Astrocyte of the hippocampus (primary cell): Measurements from ENCODE around the gene PROKR2.

Experiments used
- DNase-seq: peaks from one replicate; pipeline ENCODE4 v3.0.0; 2011; ENCODE audit warnings: low read depth, low spot score

Gene PROKR2

DNA sequence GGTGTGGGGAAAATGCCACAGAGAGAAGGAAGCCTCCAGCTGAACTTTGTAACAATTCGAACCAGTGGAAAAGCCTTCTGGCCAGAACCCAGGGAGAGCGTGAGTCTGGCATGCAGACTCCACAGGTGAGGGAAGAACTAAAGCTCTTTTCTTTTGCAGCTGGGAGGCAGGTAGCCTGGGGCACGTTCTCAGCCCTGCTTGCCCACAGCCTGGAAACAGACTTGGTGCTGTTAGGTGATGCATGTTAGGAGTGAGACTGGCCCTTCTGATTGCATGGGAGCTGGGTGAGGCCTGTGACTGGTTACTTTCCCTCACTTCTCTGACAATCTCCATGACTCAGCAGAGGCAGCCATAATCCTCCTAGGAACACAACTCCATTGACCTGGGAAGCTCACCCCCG is 34.2 kb downstream of the PROKR2 start:
- DNase-seq = no peak

DNA sequence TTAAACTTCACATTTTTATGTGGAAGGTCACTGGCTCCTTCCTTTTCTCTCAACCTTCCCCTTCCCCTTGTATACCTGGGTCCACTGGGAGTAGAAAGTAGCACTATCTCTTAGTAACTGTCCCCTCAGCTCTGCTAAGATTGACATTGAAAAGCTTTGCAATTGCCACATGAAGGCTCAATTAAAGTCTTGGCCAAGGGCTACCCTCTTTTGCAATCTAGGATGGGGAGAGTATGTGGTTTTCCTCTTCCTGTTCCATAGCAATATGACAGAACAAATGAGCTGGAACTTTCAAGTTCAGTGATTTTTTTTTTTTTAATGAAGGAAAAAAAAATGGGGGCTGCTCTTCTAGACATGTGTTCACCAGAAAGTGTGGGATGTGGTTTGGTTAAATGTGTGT is 37.1 kb downstream of the PROKR2 start:
- no peak for DNase-seq

DNA sequence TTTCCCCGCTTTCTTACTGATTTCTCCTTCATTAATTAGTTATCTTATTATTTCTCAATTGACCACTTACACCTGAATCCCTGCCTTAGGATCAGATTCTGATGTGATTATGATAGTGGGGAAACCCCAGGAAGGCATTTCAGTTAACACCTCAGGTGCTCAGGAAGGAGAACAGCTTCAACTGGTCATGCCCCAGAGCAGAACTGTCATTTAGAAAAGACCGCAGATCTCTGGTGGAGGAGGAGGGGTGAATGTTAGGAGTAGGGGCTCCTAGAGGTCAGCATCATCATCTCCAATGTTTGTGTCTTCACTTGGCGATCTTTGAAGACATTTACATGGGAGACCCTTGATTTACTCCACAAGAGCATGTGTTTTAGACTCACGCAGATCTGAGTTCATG is 44.5 kb downstream of the PROKR2 start:
- DNase-seq = no peak

DNA sequence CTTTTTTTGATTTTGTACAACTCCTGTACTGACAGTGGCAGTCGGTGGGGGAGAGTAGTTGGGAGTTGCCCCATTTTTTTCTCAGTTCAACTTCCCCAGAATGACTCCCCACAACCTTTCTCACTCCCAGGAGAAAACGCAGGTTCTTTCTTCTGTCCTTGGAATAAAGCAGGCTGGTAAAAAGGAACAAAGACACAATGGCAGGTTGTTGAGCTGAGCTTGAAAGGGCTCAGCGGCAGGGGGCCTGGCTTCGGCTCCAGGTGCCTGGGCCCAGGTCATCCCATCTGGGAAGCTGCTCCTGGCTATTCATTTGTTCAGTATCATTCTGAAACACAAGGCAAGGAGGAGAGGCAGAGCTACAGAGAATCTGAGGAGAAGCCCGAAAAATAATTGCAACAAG is 46.2 kb downstream of the PROKR2 start:
- DNase-seq = no peak

DNA sequence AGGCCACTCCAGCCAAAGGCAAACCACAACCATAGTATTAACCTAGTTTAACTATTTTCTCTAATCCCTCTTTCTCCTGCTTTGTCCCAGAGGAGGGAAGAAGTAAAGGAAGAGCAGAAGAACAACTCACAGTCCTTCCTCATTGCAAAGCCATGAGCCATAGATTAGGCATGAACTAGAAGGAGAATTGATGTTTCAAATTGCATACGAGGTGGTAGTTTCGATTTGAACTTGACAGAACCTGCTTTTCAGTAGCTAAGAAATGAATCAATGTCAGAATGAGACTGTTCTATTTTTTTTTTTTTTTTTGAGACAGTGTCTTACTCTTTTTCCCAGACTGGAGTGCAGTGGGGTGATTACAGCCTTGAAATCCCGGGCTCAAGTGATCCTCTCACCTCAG is 48.3 kb downstream of the PROKR2 start:
- no peak for DNase-seq

DNA sequence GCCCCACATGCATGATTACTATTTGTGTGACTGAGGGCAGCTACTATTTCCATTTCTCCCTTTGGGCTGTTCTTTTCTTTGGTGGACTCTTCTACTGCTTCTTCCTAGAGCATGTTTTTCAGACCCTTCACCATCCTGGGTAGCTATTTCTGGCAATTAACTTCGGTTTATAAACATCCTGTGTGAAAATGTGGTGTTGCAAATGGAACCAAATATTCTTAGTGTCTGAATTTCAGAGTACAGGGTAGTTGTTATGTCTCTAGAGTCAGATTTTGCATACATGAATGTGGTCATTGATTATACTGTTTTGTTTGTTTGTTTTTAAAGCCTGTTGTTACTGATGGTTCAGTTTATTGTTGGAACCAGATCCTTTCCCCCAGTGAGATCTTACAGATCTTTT is 49.7 kb downstream of the PROKR2 start:
- no peak for DNase-seq
